GM18951 (cell line): ENCODE data around the gene CRKL.
"Not testable (repeated sequence)": the region's sequence is repeated elsewhere in the genome, so short reads cannot be mapped to it uniquely, and the experiment has no call there.

Source experiments
- POLR2A ChIP-seq: IDR thresholded peaks from 4 replicates; pipeline ENCODE4 v1.6.1; 2011; ENCODE audit warnings: mild to moderate bottlenecking; ENCODE audit not compliant: insufficient read length, insufficient read depth; ENCODE audit errors: extremely low read depth
- in situ Hi-C: fragments of 300-500 bp; cut with MboI; formaldehyde crosslinking; loops from one replicate; pipeline ENCODE4 v1.12.0; 2022; ENCODE audit warnings: low sequenced_read_pairs, mixed read lengths, inconsistent platforms; ENCODE audit not compliant: unreplicated experiment

The CRKL gene

DNA sequence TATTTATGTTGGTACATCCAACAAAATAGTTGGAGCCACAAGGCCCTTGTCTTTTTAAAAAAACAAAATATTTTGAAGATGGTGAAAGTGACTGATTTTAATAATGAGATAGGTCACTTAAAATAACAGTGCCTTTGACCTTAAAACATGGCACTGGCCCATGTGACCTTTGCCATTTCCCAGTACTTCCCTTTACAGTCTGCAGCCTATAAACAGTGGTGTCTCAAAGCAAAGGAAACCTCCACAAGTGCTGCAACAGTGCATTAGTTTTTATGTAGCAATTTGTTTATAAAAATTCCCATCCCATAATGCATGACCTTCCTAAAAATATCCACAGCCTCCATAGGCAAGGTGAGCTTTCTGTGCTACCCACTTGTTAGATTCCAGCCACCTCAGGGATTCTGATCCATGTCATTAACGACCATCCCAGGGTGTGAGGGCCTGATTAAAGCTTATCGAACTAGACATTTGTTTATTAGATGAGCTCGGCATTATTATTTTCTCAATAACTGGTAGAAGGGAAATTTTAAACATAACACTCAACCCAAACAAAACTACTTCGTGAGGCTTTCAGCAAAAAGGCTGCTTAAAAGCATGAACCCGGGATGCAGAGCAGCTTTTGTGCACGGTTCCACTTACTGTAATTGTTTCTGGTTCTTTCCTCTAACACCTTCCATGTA is 28.0 kb upstream of the CRKL start:
- in situ Hi-C loops: no loop called here
- no peak for TF ChIP-seq POLR2A

DNA sequence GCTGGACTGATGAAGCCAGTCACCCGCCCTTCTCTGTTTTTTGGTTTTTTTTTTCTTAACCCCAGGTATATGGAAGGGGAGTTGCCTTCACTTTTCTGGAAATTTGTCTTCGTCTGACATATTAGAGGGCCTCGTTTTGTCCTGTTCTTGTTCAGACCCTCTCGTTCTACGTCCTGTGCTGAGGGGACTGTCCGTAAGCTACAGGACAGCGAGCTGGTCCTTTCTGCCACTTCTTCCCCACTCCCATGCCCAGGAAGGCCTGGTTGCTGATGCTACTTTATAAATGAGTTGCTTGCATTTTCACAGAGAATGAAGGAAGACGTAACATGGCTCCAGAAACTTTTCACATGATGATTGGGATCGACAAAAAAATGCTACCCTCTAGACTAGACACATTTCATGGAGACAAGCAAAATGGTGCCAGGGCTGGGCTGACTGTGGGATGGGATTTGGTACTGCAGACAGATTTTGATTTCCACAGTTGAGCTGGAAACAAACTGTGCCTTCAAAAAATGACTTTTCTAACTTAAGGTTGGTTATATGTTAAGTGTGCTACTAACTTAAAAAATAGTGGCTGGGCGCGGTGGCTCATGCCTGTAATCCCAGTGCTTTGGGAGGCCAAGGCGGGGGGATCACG is 27.2 kb upstream of the CRKL start:
- TF ChIP-seq POLR2A: no peak

DNA sequence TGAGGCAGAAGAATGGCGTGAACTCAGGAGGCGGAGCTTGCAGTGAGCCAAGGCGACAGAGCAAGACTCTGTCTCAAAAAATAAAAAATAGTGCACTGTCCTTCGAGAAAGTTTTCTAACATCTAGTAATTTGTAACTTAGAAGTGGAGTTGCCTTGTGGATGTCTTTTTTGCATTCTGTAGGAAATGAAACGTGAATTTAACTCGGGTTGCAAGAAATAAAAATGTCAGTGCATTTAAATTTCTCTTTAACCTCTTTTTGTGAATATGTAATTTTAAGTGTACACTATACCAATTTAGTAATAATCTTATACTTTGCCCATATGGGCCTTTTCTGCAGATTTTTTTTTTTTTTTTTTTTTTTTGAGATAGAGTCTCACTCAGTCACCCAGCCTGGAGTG is 26.2 kb upstream of the CRKL start:
- TF ChIP-seq POLR2A: no peak
- in situ Hi-C loops: no loop called here

More for the DNA sequence above, 27.2 kb upstream of the CRKL start:
- in situ Hi-C loops: no loop called here

DNA sequence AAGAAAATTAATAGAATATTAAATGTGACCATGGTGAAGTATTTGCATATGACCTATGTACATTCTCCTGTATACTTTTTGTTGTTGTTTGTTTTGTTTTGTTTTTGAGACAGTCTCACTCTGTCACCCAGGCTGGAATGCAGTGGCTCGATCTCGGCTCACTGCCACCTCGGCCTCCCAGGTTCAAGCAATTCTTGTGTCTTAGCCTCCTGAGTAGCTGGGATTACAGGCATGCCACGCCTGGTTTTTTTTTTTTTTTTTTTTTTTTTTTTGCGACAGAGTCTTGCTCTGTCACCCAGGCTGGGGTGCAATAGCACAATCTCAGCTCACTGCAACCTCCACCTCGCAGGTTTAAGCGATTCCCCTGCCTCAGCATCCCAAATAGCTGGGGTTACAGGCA is 19.5 kb upstream of the CRKL start:
- in situ Hi-C loops: not testable (repeated sequence)

DNA sequence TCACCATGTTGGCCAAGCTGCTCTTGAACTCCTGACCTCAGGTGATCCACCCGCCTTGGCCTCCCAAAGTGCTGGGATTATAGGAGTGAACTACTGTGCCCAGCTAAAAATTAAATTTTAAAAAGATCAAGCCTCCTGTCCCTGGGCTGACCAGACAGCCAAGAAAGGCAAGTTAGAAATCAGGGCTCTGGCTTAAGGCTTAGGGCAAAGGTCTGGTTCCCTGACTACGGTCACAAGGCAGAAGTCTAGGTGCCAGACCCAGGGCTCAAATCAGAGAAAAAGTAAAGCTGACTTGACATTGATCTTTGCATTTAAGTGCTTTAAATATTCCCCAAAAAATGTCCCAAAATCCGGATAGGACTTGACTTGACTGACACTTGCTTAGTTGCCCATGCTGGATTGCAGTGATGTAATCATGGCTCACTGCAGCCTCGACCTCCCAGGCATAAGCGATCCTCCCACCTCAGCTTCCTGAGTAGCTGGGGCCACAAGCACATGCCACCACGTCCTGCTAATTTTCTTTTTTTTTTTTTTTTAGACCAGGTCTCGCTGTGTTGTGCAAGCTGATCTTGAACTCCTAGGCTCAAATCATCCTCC is 17.3 kb upstream of the CRKL start:
- in situ Hi-C loops: no loop called here
- TF ChIP-seq POLR2A: no peak

DNA sequence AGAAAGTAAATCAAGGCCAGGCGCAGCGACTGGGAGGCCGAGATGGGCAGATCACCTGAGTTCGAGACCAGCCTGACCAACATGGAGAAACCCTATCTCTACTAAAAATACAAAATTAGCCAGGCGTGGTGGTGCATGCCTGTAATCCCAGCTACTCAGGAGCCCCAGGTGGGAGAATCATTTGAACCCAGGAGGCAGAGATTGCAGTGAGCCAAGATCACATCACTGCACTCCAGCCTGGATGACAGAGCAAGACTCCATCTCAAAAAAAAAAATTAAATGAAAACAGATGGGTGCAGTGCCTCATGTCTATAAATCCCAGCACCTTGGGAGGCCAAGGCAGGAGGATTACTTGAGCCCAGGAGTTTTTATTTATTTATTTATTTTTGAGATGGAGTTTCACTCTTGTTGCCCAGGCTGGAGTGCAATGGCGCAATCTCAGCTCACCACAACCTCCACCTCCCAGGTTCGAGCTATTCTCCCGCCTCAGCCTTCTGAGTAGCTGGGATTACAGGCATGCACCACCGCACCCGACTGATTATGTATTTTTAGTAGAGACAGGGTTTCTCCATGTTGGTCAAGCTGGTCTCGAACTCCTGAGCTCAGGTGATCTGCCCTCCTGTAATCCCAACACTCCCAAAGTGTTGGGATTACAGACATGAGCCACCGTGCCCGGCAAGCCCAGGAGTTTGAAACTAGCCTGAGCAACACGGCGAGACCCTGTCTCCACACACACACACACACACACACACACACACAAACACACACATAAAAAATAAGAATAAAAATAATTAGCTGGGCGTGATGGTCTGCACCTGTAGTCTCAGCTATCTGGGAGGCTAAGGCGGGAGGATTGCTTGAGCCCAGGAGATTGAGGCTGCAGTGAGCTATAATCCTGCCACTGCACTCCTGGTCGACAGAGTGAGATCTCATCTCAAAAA is 15.8 kb upstream of the CRKL start:
- in situ Hi-C loops: not testable (repeated sequence)

DNA sequence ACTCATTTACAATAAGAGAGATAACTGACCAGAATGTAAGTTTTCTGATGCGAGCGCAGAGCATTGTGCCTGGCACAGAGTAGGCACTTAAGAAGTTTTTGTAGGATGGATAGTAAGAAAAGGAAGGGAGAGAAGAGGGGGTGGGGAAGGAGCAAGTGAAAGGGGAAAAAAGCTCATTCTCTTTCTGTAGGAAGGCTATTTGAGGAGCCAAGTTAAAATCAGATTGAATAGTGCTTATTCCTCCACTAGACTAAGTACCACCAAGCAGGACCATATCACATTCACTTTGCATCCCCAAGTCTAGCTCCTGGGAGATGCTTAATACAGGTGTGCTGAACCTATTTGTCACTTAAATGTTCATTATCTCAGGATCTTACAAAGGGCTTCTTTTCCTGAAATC is 14.1 kb upstream of the CRKL start:
- in situ Hi-C loops: no loop called here

DNA sequence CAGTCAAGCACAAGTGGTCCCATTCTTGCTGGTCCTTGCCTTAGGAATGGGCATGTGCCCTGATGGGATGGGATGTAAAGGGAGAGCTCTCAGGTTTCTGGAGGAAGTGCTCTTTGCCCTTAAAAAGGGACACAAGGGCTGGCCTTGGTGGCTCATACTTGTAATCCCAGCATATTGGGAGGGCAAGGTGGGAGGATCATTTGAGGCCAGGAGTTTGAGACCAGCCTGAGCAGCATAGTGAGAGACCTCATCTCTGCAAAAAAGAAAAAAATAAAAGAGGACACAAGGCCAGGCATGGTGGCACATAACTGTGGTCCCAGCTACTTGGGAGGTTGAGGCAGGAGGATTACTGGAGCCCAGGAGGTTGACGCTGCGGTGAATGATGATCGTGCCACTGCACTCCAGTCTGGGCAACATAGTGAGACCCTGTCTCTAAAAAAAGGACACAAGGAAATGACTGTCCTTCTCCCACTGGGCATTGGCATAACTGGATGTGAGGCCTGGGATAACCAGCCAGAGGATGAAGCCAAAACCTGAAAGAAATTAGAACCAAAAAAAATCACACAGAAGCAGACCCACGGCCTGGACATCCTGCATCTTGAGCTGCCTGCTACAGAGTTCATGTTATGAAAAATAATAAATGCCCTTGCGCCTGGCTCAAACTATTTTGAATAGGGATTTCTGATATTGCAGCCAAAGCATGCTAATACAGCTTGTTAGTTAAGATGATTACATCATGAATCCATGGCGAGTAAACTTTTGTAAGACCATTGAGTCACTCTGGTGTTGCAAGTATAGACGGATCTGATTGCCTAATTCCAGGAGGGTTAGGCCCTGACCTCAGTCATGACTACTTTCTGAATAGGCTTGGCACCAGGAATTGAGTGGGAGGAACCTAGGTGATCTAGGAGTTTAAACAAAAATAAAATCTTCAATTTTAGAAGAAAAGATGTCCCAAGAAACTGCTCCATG is 12.9 kb upstream of the CRKL start:
- in situ Hi-C loops: no loop called here
- TF ChIP-seq POLR2A: no peak

More for the DNA sequence above, 14.1 kb upstream of the CRKL start:
- no peak for TF ChIP-seq POLR2A

DNA sequence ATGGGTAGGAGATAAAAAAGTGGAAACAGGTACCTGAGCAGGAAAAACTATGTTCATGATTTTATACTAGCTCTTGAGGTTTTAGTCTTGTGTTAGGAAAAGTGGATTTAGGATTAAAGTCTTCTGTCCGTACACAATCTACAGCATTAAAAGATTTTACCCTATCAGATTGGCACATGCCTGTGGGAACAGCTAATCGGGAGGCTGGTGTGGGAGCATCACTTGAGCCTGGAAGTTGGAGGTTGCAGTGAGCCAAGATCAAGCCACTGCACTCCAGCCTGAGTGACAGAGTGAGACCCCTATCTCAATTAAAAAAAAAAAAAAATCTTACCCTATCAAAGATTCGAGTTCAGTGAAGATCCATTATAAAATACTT is 12.2 kb upstream of the CRKL start:
- no peak for TF ChIP-seq POLR2A
- in situ Hi-C loops: no loop called here

DNA sequence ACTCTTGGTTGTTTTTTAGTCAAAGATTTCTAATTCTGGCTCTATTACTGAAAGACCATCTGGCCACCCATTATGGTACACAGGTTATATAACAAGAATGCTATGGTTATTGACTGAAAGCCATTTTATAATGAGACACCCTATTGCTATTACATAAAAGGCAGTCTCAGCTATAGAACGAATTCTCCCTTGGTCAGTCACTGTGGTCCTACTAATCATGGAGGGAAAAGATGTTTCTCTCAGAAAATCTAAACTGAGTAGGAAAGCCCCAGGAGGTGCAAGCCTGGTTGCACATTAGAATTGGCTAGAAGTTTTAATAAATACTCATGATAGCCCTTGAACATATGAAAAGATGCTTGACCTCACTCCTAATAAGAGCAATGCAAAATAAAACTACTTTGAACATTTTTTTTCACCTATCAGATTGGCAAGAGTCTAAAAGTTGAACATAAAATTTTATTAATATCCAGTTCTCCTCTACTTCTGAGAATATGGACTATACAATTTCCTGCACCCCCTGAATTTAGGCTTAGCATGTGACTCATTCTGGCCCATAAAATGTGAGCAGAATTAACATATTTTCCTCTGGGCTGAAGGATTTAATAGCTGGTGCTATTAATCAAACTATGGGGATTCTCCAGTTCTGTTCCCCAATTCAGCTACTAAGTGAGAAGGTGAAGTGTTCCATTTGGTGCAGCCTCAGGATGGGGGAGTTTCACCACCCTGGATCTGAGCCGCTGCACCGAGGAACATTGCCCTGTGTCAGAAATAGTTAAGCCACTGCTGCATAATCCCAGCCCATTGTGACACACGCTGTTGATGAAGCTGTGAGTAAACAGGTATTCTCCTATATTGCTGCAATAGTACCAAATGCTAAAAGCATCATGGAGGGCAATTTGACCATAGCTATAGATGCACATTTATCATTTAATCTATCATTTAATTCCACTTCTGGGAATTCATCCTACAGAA is 11.5 kb upstream of the CRKL start:
- no peak for TF ChIP-seq POLR2A
- in situ Hi-C loops: no loop called here

DNA sequence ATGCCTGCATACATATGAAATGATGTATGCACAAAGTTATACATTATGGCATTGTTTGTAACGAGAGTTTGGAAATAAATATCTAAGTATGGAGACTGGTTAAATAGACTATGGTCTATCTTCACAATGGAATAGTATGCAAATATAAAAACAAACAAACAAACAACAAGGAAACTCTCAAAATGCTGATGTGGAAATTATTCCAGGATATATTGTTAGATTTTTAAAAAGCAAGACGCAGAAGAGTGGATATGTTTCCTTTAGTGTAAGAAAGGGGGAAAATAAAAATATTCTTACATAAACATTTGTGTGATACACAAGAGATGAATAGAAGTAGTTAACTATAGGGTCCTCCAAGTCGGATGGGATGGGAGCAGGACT is 10.8 kb upstream of the CRKL start:
- in situ Hi-C loops: no loop called here
- no peak for TF ChIP-seq POLR2A

DNA sequence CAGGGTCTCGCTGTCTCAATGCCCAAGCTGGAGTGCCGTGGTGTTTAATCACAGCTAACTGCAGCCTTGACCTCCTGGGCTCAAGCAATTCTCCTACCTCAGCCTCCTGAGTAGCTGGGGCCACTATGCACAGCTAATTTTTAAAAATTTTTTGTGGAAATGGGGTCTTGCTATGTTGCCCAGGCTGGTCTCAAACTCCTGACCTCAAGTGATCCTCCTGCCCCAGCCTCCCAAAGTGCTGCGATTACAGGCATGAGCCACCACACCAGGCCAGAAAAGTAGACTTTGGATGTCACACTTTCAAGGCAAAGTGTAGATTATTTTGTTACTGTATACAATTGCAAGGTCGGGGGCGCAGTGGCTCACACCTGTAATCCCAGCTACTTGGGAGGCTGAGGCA is 8.5 kb upstream of the CRKL start:
- in situ Hi-C loops: not testable (repeated sequence)
